ENCODE data around the gene RAI14.

Gene RAI14

GRCh38 chr5:34735491-34736426 lies 79.6 kb downstream of the RAI14 start:
- TF ChIP-seq YY1 (IDR thresholded peaks at IDR 0.05; ENCODE audit: insufficient read depth, insufficient read length) (no peak), ZNF274 (IDR thresholded peaks at IDR 0.05; ENCODE audit: low read depth, low read length) (no peak), SUZ12 (IDR thresholded peaks at IDR 0.05; ENCODE audit: extremely low read depth, insufficient read depth, insufficient read length) (no peak)
- Histone ChIP-seq H3K4me3 (ENCODE audit: insufficient read length, low read depth) (no peak overlapping the region), H3K4me1 (ENCODE audit: insufficient read depth, insufficient read length) (peaks cover 5% of the 10 kb centered on the region), H3K9ac (ENCODE audit: insufficient read length, low read depth) (no peak overlapping the region), H3K36me3 (ENCODE audit: insufficient read depth, insufficient read length, low read length) (peaks cover 20% of the 10 kb centered on the region), H3K27me3 (ENCODE audit: insufficient read depth, insufficient read length) (no peaks in the 10 kb centered on the region), H3K9me3 (ENCODE audit: insufficient read depth, low read length) (no peaks in the 10 kb centered on the region)
- no peak for DNase-seq (ENCODE audit: low read depth, low spot score)

GRCh38 chr5:34736445-34737115 lies 80.5 kb downstream of the RAI14 start:
- no peak overlapping the region for H3K4me3 ChIP-seq (ENCODE audit: insufficient read length, low read depth)
- H3K36me3 ChIP-seq (ENCODE audit: insufficient read depth, insufficient read length, low read length) = peaks cover 20% of the 10 kb centered on the region
- H3K9me3 ChIP-seq (ENCODE audit: insufficient read depth, low read length) = no peaks in the 10 kb centered on the region
- no peak for DNase-seq (ENCODE audit: low read depth, low spot score)
- H3K9ac ChIP-seq (ENCODE audit: insufficient read length, low read depth) = no peak overlapping the region
- H3K4me1 ChIP-seq (ENCODE audit: insufficient read depth, insufficient read length) = peaks cover 4% of the 10 kb centered on the region
- no peaks in the 10 kb centered on the region for H3K27me3 ChIP-seq (ENCODE audit: insufficient read depth, insufficient read length)
- no peak for TF ChIP-seq SUZ12 (IDR thresholded peaks at IDR 0.05; ENCODE audit: extremely low read depth, insufficient read depth, insufficient read length)
- TF ChIP-seq YY1 (IDR thresholded peaks at IDR 0.05; ENCODE audit: insufficient read depth, insufficient read length) = no peak
- no peak for TF ChIP-seq ZNF274 (IDR thresholded peaks at IDR 0.05; ENCODE audit: low read depth, low read length)

- Histone ChIP-seq H3K36me3 (ENCODE audit: insufficient read depth, insufficient read length, low read length) (peaks cover 13% of the 10 kb centered on the region), H3K27me3 (ENCODE audit: insufficient read depth, insufficient read length) (no peaks in the 10 kb centered on the region), H3K9ac (ENCODE audit: insufficient read length, low read depth) (no peak overlapping the region), H3K4me1 (ENCODE audit: insufficient read depth, insufficient read length) (no peaks in the 10 kb centered on the region), H3K9me3 (ENCODE audit: insufficient read depth, low read length) (no peaks in the 10 kb centered on the region), H3K4me3 (ENCODE audit: insufficient read length, low read depth) (no peak overlapping the region)
- no peak for TF ChIP-seq SUZ12 (IDR thresholded peaks at IDR 0.05; ENCODE audit: extremely low read depth, insufficient read depth, insufficient read length)
- no peak for TF ChIP-seq ZNF274 (IDR thresholded peaks at IDR 0.05; ENCODE audit: low read depth, low read length)
- TF ChIP-seq YY1 (IDR thresholded peaks at IDR 0.05; ENCODE audit: insufficient read depth, insufficient read length) = no peak
- no peak for DNase-seq (ENCODE audit: low read depth, low spot score)
Measured at GRCh38 chr5:34737731-34738130, 81.6 kb downstream of the RAI14 start.

GRCh38 chr5:34738381-34738780 lies 82.3 kb downstream of the RAI14 start:
- TF ChIP-seq YY1 (IDR thresholded peaks at IDR 0.05; ENCODE audit: insufficient read depth, insufficient read length) (no peak), SUZ12 (IDR thresholded peaks at IDR 0.05; ENCODE audit: extremely low read depth, insufficient read depth, insufficient read length) (no peak), ZNF274 (IDR thresholded peaks at IDR 0.05; ENCODE audit: low read depth, low read length) (no peak)
- H3K9ac ChIP-seq (ENCODE audit: insufficient read length, low read depth) = no peak overlapping the region

GRCh38 chr5:34740389-34740806 lies 84.3 kb downstream of the RAI14 start:
- H3K9me3 ChIP-seq (ENCODE audit: insufficient read depth, low read length) = no peaks in the 10 kb centered on the region
- no peaks in the 10 kb centered on the region for H3K4me1 ChIP-seq (ENCODE audit: insufficient read depth, insufficient read length)
- H3K4me3 ChIP-seq (ENCODE audit: insufficient read length, low read depth) = no peak overlapping the region
- TF ChIP-seq SUZ12 (IDR thresholded peaks at IDR 0.05; ENCODE audit: extremely low read depth, insufficient read depth, insufficient read length) = no peak
- no peaks in the 10 kb centered on the region for H3K27me3 ChIP-seq (ENCODE audit: insufficient read depth, insufficient read length)
- no peak overlapping the region for H3K9ac ChIP-seq (ENCODE audit: insufficient read length, low read depth)
- no peak for DNase-seq (ENCODE audit: low read depth, low spot score)
- peaks cover 7% of the 10 kb centered on the region for H3K36me3 ChIP-seq (ENCODE audit: insufficient read depth, insufficient read length, low read length)

More at GRCh38 chr5:34738381-34738780, 82.3 kb downstream of the RAI14 start:
- DNase-seq (ENCODE audit: low read depth, low spot score) = no peak
- Histone ChIP-seq H3K4me1 (ENCODE audit: insufficient read depth, insufficient read length) (no peaks in the 10 kb centered on the region), H3K4me3 (ENCODE audit: insufficient read length, low read depth) (no peak overlapping the region), H3K36me3 (ENCODE audit: insufficient read depth, insufficient read length, low read length) (peaks cover 8% of the 10 kb centered on the region), H3K9me3 (ENCODE audit: insufficient read depth, low read length) (no peaks in the 10 kb centered on the region), H3K27me3 (ENCODE audit: insufficient read depth, insufficient read length) (no peaks in the 10 kb centered on the region)

GRCh38 chr5:34742061-34742460 lies 85.9 kb downstream of the RAI14 start:
- DNase-seq (ENCODE audit: low read depth, low spot score) = no peak
- Histone ChIP-seq H3K4me3 (ENCODE audit: insufficient read length, low read depth) (no peak overlapping the region), H3K9ac (ENCODE audit: insufficient read length, low read depth) (no peak overlapping the region), H3K27me3 (ENCODE audit: insufficient read depth, insufficient read length) (no peaks in the 10 kb centered on the region), H3K9me3 (ENCODE audit: insufficient read depth, low read length) (no peaks in the 10 kb centered on the region), H3K36me3 (ENCODE audit: insufficient read depth, insufficient read length, low read length) (peaks cover 8% of the 10 kb centered on the region), H3K4me1 (ENCODE audit: insufficient read depth, insufficient read length) (no peaks in the 10 kb centered on the region)
- TF ChIP-seq SUZ12 (IDR thresholded peaks at IDR 0.05; ENCODE audit: extremely low read depth, insufficient read depth, insufficient read length) = no peak
- no peak for TF ChIP-seq YY1 (IDR thresholded peaks at IDR 0.05; ENCODE audit: insufficient read depth, insufficient read length)
- no peak for TF ChIP-seq ZNF274 (IDR thresholded peaks at IDR 0.05; ENCODE audit: low read depth, low read length)

GRCh38 chr5:34743878-34744277 lies 87.8 kb downstream of the RAI14 start:
- no peak for TF ChIP-seq ZNF274 (IDR thresholded peaks at IDR 0.05; ENCODE audit: low read depth, low read length)
- TF ChIP-seq YY1 (IDR thresholded peaks at IDR 0.05; ENCODE audit: insufficient read depth, insufficient read length) = no peak
- no peak for TF ChIP-seq SUZ12 (IDR thresholded peaks at IDR 0.05; ENCODE audit: extremely low read depth, insufficient read depth, insufficient read length)
- Histone ChIP-seq H3K9me3 (ENCODE audit: insufficient read depth, low read length) (no peaks in the 10 kb centered on the region), H3K9ac (ENCODE audit: insufficient read length, low read depth) (no peak overlapping the region), H3K4me1 (ENCODE audit: insufficient read depth, insufficient read length) (no peaks in the 10 kb centered on the region), H3K27me3 (ENCODE audit: insufficient read depth, insufficient read length) (no peaks in the 10 kb centered on the region), H3K36me3 (ENCODE audit: insufficient read depth, insufficient read length, low read length) (peaks cover 6% of the 10 kb centered on the region), H3K4me3 (ENCODE audit: insufficient read length, low read depth) (no peak overlapping the region)
- no peak for DNase-seq (ENCODE audit: low read depth, low spot score)
